Psoas muscle (tissue), 8 donors: ENCODE results near the gene OPN4. TPM values are rescaled to one million over a fixed set of nuclear protein-coding genes. Genes with fewer than 3 reads are reported as not detected.

Experiments used
- ATAC-seq, 4 donors: fragments of 200-7000 bp; cut with Tn5 transposase; one replicate each; pipeline ENCODE4 v1.9.1; 2020; ENCODE audit warnings: moderate library complexity in 3 of 4, mild to moderate bottlenecking in 2 of 4
- DNase-seq, 2 donors: peaks; one replicate each; pipeline ENCODE4 v3.0.0-alpha.2; 2020
- H3K27ac ChIP-seq: fragments of 200-600 bp; one replicate; pipeline ENCODE4 v1.8.0; 2022
- H3K27me3 ChIP-seq, 3 donors: fragments of 200-600 bp in 1 of 3; one replicate each; pipeline versions ENCODE4 v1.6.1 to v1.8.0; 2013 to 2022; ENCODE audit warnings: low read length in 2 of 3, mild to moderate bottlenecking in 2 of 3, moderate library complexity in 1 of 3; ENCODE audit not compliant: insufficient read depth in 3 of 3
- H3K36me3 ChIP-seq, 2 donors: fragments of 200-600 bp in 1 of 2; one replicate each; pipeline versions ENCODE4 v1.6.1 to v1.8.0; 2013 to 2022; ENCODE audit warnings: low read depth in 1 of 2, mild to moderate bottlenecking in 1 of 2, moderate library complexity in 1 of 2; ENCODE audit not compliant: insufficient read depth in 1 of 2
- H3K4me1 ChIP-seq: fragments of 200-600 bp; one replicate; pipeline ENCODE4 v1.8.0; 2022
- H3K4me3 ChIP-seq: fragments of 200-600 bp; one replicate; pipeline ENCODE4 v1.8.0; 2022; ENCODE audit warnings: mild to moderate bottlenecking
- H3K9me3 ChIP-seq: fragments of 200-600 bp; one replicate; pipeline ENCODE4 v1.8.0; 2022
- CTCF ChIP-seq: fragments of 200-600 bp; IDR thresholded peaks from one replicate; pipeline ENCODE4 v1.8.0; 2022; ENCODE audit warnings: antibody characterized with exemption
- WGBS, 3 donors: extraction: QIAGEN DNeasy Blood & Tissue Kit; methylation state at CpG; one replicate each; pipeline versions ENCODE4 v1.1.6 to v1.1.7; 2013; 5-methylcytosine and 5-hydroxymethylcytosine counted together
- intact Hi-C, 2 donors: fragments of 100-400 bp; cut with DNase I; formaldehyde crosslinking; loops; one replicate each; pipeline versions ENCODE4 v1.11.0 to v1.14.2; 2022
- long read RNA-seq, 2 donors: library from polyadenylated mRNA; unstranded; transcript quantifications; one replicate each; pipeline ENCODE4 v2.0.0, GENCODE V29; 2021
- polyA plus RNA-seq, 3 donors: library from polyadenylated mRNA; stranded (reverse); fragments of 200-250 nt; gene quantifications; one replicate each; pipeline ENCODE4 v1.2.3, GENCODE V29; 2013
- total RNA-seq, 4 donors: library from RNA; stranded (reverse); fragmentation: NEBNext Ultra II Directional in 2 of 4; extraction: Animal tissue kit (Norgen Biotek cat#: 25700) in 2 of 4; gene quantifications; one replicate each; pipeline versions ENCODE4 v1.2.1 to v1.2.4, GENCODE V29; 2021 to 2023
- donor health status: healthy with polysubstance abuse.
- donor health status: DM: no; HTN: no; CAD: no; lungs with moderate emphysema.
- donor health status: Bipolar disorder and iron deficiency.
- donor health status: healthy.
- donor health status: DM: yes; HTN: yes; CAD: no.
- donor health status: DM: no; HTN: no; CAD: no.
- donor health status: DM: no; HTN: no; CAD: no.
- donor health status: DM: yes; HTN: yes; CAD: no.

Gene OPN4, protein sequence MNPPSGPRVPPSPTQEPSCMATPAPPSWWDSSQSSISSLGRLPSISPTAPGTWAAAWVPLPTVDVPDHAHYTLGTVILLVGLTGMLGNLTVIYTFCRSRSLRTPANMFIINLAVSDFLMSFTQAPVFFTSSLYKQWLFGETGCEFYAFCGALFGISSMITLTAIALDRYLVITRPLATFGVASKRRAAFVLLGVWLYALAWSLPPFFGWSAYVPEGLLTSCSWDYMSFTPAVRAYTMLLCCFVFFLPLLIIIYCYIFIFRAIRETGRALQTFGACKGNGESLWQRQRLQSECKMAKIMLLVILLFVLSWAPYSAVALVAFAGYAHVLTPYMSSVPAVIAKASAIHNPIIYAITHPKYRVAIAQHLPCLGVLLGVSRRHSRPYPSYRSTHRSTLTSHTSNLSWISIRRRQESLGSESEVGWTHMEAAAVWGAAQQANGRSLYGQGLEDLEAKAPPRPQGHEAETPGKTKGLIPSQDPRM
- total RNA-seq (under 1 TPM; 0.12 to 0.49 (median 0.32) TPM), polyA plus RNA-seq (under 1 TPM; 0.14 to 0.23 (median 0.23) TPM)
- long read RNA-seq, donor 1: 0 reads
- long read RNA-seq, donor 2, partial matches to known transcripts: 0 of 2 reads
- long read RNA-seq, donor 2, other reads (novel, unspliced or antisense): 2 of 2 reads

DNA sequence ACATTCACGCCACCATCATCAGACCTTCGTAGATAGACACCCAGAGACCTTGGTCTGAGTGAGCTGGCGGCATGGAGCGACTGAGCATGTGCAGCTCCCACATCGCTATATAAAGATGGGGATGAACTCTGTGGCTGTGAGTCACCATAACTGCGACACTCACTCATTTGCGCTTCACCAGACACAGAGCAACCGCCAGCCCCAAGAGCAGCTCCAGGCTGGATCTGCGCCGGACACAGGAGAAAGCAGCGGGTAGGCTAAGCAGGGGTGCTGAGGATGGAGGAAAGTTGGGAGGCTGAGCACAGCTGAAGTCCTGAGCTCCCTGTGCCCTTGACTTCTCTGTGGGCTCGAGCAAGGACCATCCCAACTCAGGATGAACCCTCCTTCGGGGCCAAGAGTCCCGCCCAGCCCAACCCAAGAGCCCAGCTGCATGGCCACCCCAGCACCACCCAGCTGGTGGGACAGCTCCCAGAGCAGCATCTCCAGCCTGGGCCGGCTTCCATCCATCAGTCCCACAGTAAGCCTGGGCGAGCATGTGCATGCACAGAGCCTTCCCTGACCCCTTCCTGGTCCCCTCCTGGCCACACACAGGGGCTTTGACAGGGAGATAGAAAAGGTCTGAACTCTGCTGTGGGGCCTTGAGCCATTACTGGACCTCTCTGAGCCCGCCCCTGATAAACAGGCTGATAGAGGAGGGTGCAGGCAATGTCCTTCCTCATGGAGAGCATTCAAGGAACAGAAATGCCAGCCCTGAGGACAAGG is at the start of gene OPN4:
OPN4 (plus strand) TSS at position 137 of the 762 bp plus-strand sequence; CDS start at position 374, 237 bp downstream.
- DNase-seq (no peak), ATAC-seq (no peak)
- 87 to 90% (median 89%) methylated on average over 15 to 17 of the region's 17 CpGs for WGBS, 3 donors
- H3K4me1 ChIP-seq: peaks cover 10% of the 10 kb centered on the region
- H3K27ac ChIP-seq: no peak within 1 kb of the TSS
- no peak for TF ChIP-seq CTCF
- H3K4me3 ChIP-seq: no peak within 1 kb of the TSS
- no peaks in the 10 kb centered on the region for H3K9me3 ChIP-seq
- no peaks in the 10 kb centered on the region for H3K27me3 ChIP-seq
- intact Hi-C loops: no loop called here
- no peaks in the 10 kb centered on the region for H3K36me3 ChIP-seq

DNA sequence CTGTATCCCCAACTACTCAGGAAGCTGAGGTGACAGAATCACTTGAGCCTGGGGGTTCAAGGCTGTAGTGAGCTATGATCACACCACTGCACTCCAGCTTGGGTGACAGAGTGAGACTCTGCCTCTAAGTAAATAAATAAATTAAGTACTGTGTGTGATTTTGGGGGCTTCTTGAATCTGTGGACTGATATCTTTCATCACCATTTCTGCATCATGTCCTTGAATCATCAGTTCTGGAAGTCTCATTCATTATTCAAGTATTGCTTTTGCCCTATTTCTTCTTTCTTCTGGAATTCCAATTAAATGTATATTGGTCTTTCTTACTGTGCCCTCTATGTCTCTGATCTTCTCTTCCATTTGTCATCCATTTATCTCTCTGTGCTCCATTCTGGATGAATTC is 46.7 kb upstream of the OPN4 start:
- H3K36me3 ChIP-seq: no peaks in the 10 kb centered on the region
- no peaks in the 10 kb centered on the region for H3K4me1 ChIP-seq
- DNase-seq (no peak), ATAC-seq (no peak)
- no peak overlapping the region for H3K4me3 ChIP-seq
- no peak for TF ChIP-seq CTCF
- intact Hi-C loops: no loop called here
- H3K27me3 ChIP-seq: no peaks in the 10 kb centered on the region
- no peaks in the 10 kb centered on the region for H3K9me3 ChIP-seq
- H3K27ac ChIP-seq: no peak overlapping the region

- no peaks in the 10 kb centered on the region for H3K4me1 ChIP-seq
Measured at GRCh38 chr10:86609920-86610319, 44.4 kb upstream of the OPN4 start.

GRCh38 chr10:86611386-86611785 is 43.0 kb upstream of the OPN4 start:
- no peak overlapping the region for H3K27ac ChIP-seq
- peaks cover 0 to 2% (median 0%) of the 10 kb centered on the region in 3 donors for H3K27me3 ChIP-seq
- H3K4me3 ChIP-seq: no peak overlapping the region
- intact Hi-C loops: no loop called here
- DNase-seq (no peak), ATAC-seq (no peak)
- no peaks in the 10 kb centered on the region for H3K4me1 ChIP-seq
- 92 to 95% (median 93%) methylated on average over 1 of the region's 1 CpG for WGBS, 3 donors
- no peaks in the 10 kb centered on the region for H3K36me3 ChIP-seq
- no peak for TF ChIP-seq CTCF
- no peaks in the 10 kb centered on the region for H3K9me3 ChIP-seq

More at GRCh38 chr10:86609920-86610319, 44.4 kb upstream of the OPN4 start:
- TF ChIP-seq CTCF: no peak
- no peak for DNase-seq
- Histone ChIP-seq H3K4me3 (no peak overlapping the region), H3K9me3 (no peaks in the 10 kb centered on the region), H3K27me3 (peaks cover 0 to 2% (median 0%) of the 10 kb centered on the region in 3 donors), H3K36me3 (no peaks in the 10 kb centered on the region), H3K27ac (no peak overlapping the region)
- ATAC-seq: no peak
- intact Hi-C loops: no loop called here
